ENCODE data around the gene SPEM3. TPM values are rescaled to one million over a fixed set of nuclear protein-coding genes. Genes with fewer than 3 reads are reported as not detected.
A peak's percentile ranks its signal among the peaks of the same experiment; 100 is the strongest.

The SPEM3 gene
- total and polyA plus RNA-seq, 2 donors (not counting 3 experiments of a cell fraction or from before 2014, with no cell fraction given): not detected

DNA sequence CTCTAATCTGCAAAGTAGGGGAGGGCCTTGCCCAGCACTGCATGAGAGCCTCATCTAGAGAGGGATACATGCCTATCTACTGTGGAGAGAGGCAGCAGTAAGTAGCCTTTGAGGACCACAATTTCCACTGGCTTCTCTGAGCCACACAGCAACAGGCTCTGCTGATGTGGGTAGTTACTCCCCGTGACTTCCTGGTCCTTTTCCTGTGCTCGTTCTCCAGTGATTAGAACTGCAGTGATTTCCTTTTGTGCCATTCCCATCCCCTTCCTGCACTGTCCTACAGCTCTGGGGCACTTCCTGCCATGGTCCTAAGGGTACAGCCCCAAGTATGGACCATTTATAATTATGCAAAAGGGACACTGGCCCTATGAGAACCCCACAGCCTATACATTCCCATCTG, 37.4 kb upstream of the SPEM3 start:
- no peaks in the 10 kb centered on the region for H4K20me1 ChIP-seq (replicated peaks; ENCODE audit: control insufficient read depth, extremely low read depth, insufficient read depth, low read length)
- H3K9me1 ChIP-seq (replicated peaks; ENCODE audit: control insufficient read depth, extremely low read depth, insufficient read depth, low read length): no peaks in the 10 kb centered on the region
- CTCF ChIA-PET: no interaction called here
- POLR2A ChIA-PET: no interaction called here
- no peaks in the 10 kb centered on the region for H3K9me3 ChIP-seq (replicated peaks; ENCODE audit: control insufficient read depth, insufficient read depth, low read length)
- TF ChIP-seq, protein P1, sequence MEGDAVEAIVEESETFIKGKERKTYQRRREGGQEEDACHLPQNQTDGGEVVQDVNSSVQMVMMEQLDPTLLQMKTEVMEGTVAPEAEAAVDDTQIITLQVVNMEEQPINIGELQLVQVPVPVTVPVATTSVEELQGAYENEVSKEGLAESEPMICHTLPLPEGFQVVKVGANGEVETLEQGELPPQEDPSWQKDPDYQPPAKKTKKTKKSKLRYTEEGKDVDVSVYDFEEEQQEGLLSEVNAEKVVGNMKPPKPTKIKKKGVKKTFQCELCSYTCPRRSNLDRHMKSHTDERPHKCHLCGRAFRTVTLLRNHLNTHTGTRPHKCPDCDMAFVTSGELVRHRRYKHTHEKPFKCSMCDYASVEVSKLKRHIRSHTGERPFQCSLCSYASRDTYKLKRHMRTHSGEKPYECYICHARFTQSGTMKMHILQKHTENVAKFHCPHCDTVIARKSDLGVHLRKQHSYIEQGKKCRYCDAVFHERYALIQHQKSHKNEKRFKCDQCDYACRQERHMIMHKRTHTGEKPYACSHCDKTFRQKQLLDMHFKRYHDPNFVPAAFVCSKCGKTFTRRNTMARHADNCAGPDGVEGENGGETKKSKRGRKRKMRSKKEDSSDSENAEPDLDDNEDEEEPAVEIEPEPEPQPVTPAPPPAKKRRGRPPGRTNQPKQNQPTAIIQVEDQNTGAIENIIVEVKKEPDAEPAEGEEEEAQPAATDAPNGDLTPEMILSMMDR (IDR thresholded peaks at IDR 0.05; ENCODE audit: extremely low read depth in 1 of 2, insufficient read depth in 1 of 2, low read depth in 1 of 2, low read length in 2 of 2): no peak
- TF ChIP-seq, protein P2, sequence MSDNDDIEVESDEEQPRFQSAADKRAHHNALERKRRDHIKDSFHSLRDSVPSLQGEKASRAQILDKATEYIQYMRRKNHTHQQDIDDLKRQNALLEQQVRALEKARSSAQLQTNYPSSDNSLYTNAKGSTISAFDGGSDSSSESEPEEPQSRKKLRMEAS (IDR thresholded peaks at IDR 0.05; ENCODE audit: insufficient read depth, insufficient read length): no peak
- no peak for TF ChIP-seq EZH2 (IDR thresholded peaks at IDR 0.05; ENCODE audit: borderline replicate concordance, low read depth, low read length, severe bottlenecking)
- no peak for TF ChIP-seq FOS (IDR thresholded peaks at IDR 0.05; ENCODE audit: borderline replicate concordance, insufficient read depth, low read length)
- TF ChIP-seq POLR2A (IDR thresholded peaks at IDR 0.05; ENCODE audit: low read depth, low read length): no peak
- no peak for TF ChIP-seq MYC (IDR thresholded peaks at IDR 0.05; ENCODE audit: low read depth, low read length)
- no peak for TF ChIP-seq JUN (IDR thresholded peaks at IDR 0.05; ENCODE audit: borderline replicate concordance, insufficient read depth, insufficient read length, low read depth)
- TF ChIP-seq POLR2AphosphoS5 (IDR thresholded peaks at IDR 0.05; ENCODE audit: insufficient read depth, low read depth, low read length): no peak
- TF ChIP-seq GATA2 (IDR thresholded peaks at IDR 0.05; ENCODE audit: insufficient read depth, insufficient read length, low read depth, low read length): no peak
- intact Hi-C loops (cut with micrococcal nuclease): loop anchor here (5.0 kb wide), 1 partner anchor 34 kb away; the partner anchor contains the start of gene TMEM95
- no peak overlapping the region for H3K4me3 ChIP-seq (replicated peaks in 1 of 3; ENCODE audit: insufficient read depth in 1 of 3, low read depth in 1 of 3, low read length in 3 of 3)
- DNase-seq (ENCODE audit: low read depth, low spot score) (no peak), FAIRE-seq (peak; percentile 86)
- no peak overlapping the region for H3K9ac ChIP-seq (replicated peaks; ENCODE audit: extremely low read depth, insufficient read depth, low read length)
- no TSS peak for BruUV-seq (replicated peaks)
- H3K4me1 ChIP-seq (ENCODE audit: control insufficient read depth, extremely low read depth, insufficient read depth, low read length): peaks cover 16% of the 10 kb centered on the region
- no peak overlapping the region for H3K27ac ChIP-seq (ENCODE audit: insufficient read depth, low read depth, low read length)
- dilution Hi-C loops (cut with MboI; ENCODE audit: extremely low pct_ligation_motif_present, low sequenced_read_pairs): no loop called here
- peaks cover 0 to 21% of the 10 kb centered on the region in 2 experiments for H3K36me3 ChIP-seq (ENCODE audit: control insufficient read depth in 2 of 2, extremely low read depth in 1 of 2, insufficient read depth in 2 of 2, low read length in 2 of 2)
- no peak overlapping the region for H3K4me2 ChIP-seq (ENCODE audit: insufficient read depth, low read length)
- H3K27me3 ChIP-seq (ENCODE audit: control insufficient read depth in 2 of 2, insufficient read depth in 2 of 2, low read length in 2 of 2): no peaks in the 10 kb centered on the region
- no peaks in the 10 kb centered on the region for H3K79me2 ChIP-seq (ENCODE audit: control insufficient read depth, insufficient read depth, low read length)
- no peak overlapping the region for H2AFZ ChIP-seq (ENCODE audit: low read depth, low read length)

All from endothelial cell of umbilical vein (primary cell).